HG02981 (cell line): Measurements from ENCODE around the gene PHF21A.
"Not testable (repeated sequence)": the region's sequence is repeated elsewhere in the genome, so short reads cannot be mapped to it uniquely, and the experiment has no call there.

Source experiments
- ATAC-seq: cut with Tn5 transposase; IDR thresholded peaks from one replicate; pipeline ENCODE4 v1.9.1; 2021; ENCODE audit warnings: mild to moderate bottlenecking, moderate library complexity; ENCODE audit not compliant: unreplicated experiment

PHF21A gene

GRCh38 chr11:45985212-45985611 lies 136.0 kb downstream of the PHF21A start:
- ATAC-seq: no peak

GRCh38 chr11:45984192-45984591 lies 137.1 kb downstream of the PHF21A start:
- no peak for ATAC-seq

GRCh38 chr11:45983471-45983845 lies 137.8 kb downstream of the PHF21A start:
- ATAC-seq: no peak

- no peak for ATAC-seq
Measured at GRCh38 chr11:45982656-45983470, 138.4 kb downstream of the PHF21A start.

GRCh38 chr11:45981826-45982225 lies 139.4 kb downstream of the PHF21A start:
- ATAC-seq: not testable (repeated sequence)

GRCh38 chr11:45974806-45975205 lies 146.4 kb downstream of the PHF21A start:
- ATAC-seq: no peak

GRCh38 chr11:45973601-45974000 lies 147.7 kb downstream of the PHF21A start:
- no peak for ATAC-seq

GRCh38 chr11:45968901-45969300 lies 152.4 kb downstream of the PHF21A start:
- no peak for ATAC-seq

GRCh38 chr11:45967506-45967905 lies 153.7 kb downstream of the PHF21A start:
- ATAC-seq: no peak

- ATAC-seq: peak; percentile 72
Measured at GRCh38 chr11:45964911-45965389, 156.3 kb downstream of the PHF21A start.

GRCh38 chr11:45961751-45962240 lies 159.5 kb downstream of the PHF21A start:
- ATAC-seq: no peak

GRCh38 chr11:45960387-45961095 lies 160.7 kb downstream of the PHF21A start:
- ATAC-seq: no peak

GRCh38 chr11:45959851-45960250 lies 161.4 kb downstream of the PHF21A start:
- ATAC-seq: no peak

- no peak for ATAC-seq
Measured at GRCh38 chr11:45949992-45950407, 171.3 kb downstream of the PHF21A start.

- no peak for ATAC-seq
Measured at GRCh38 chr11:45948356-45948755, 172.9 kb downstream of the PHF21A start.

GRCh38 chr11:45947885-45948284 lies 173.4 kb downstream of the PHF21A start:
- no peak for ATAC-seq

- no peak for ATAC-seq
Measured at GRCh38 chr11:45945397-45945999, 175.8 kb downstream of the PHF21A start.

- no peak for ATAC-seq
Measured at GRCh38 chr11:45942381-45942780, 178.9 kb downstream of the PHF21A start.

- no peak for ATAC-seq
Measured at GRCh38 chr11:45941285-45941684, 180.0 kb downstream of the PHF21A start.

GRCh38 chr11:45939836-45940235 lies 181.4 kb downstream of the PHF21A start:
- no peak for ATAC-seq

GRCh38 chr11:45937916-45938315 lies 183.3 kb downstream of the PHF21A start:
- ATAC-seq: no peak
